GM23338 (cell line): ENCODE measurements around the gene SIL1. TPM values are rescaled to one million over a fixed set of nuclear protein-coding genes. Genes with fewer than 3 reads are reported as not detected.

Experiments
- ATAC-seq: fragments of 200-7000 bp; cut with Tn5 transposase; 3 replicates; pipeline ENCODE4 v1.9.1; 2020
- DNase-seq: peaks from one replicate; pipeline ENCODE4 v3.0.0-alpha.2; 2015; ENCODE audit warnings: low spot score
- H2AFZ ChIP-seq: fragments of 200-600 bp; sonication (generic); 2 replicates; pipeline ENCODE4 v1.8.0; 2016; ENCODE audit warnings: antibody characterized with exemption, mild to moderate bottlenecking, moderate library complexity
- H3F3A ChIP-seq: fragments of 200-600 bp; sonication (generic); replicated peaks from 2 replicates; pipeline ENCODE4 v1.8.0; 2017; ENCODE audit warnings: antibody characterized with exemption, mixed run types, low read depth
- H3K27ac ChIP-seq: fragments of 200-600 bp; sonication (generic); 2 replicates; pipeline ENCODE4 v1.6.1; 2016; ENCODE audit warnings: low read depth
- H3K27me3 ChIP-seq: fragments of 200-600 bp; sonication (generic); 2 replicates; pipeline ENCODE4 v1.8.0; 2016; ENCODE audit warnings: mild to moderate bottlenecking, mixed run types, moderate library complexity; ENCODE audit not compliant: insufficient read depth
- H3K36me3 ChIP-seq: fragments of 200-600 bp; sonication (generic); 2 replicates; pipeline ENCODE4 v1.8.0; 2016; ENCODE audit warnings: mild to moderate bottlenecking; ENCODE audit not compliant: insufficient read depth
- H3K4me1 ChIP-seq: fragments of 200-600 bp; sonication (generic); 2 replicates; pipeline ENCODE4 v1.8.0; 2016; ENCODE audit warnings: mild to moderate bottlenecking, moderate library complexity; ENCODE audit not compliant: insufficient read depth
- H3K4me2 ChIP-seq: fragments of 200-600 bp; sonication (generic); 2 replicates; pipeline ENCODE4 v1.7.1; 2017; ENCODE audit warnings: mixed run types
- H3K4me3 ChIP-seq: fragments of 200-600 bp; sonication (generic); 2 replicates; pipeline ENCODE4 v1.6.1; 2016; ENCODE audit warnings: mixed run types
- H3K79me2 ChIP-seq: fragments of 200-600 bp; sonication (generic); replicated peaks from 2 replicates; pipeline ENCODE4 v1.8.0; 2017; ENCODE audit warnings: mild to moderate bottlenecking; ENCODE audit not compliant: insufficient read depth
- H3K9me2 ChIP-seq: fragments of 200-600 bp; sonication (generic); 2 replicates; pipeline ENCODE4 v1.8.0; 2017; ENCODE audit not compliant: insufficient read depth
- H4K20me1 ChIP-seq: fragments of 200-600 bp; sonication (generic); replicated peaks from 2 replicates; pipeline ENCODE4 v1.8.0; 2017; ENCODE audit warnings: mild to moderate bottlenecking; ENCODE audit not compliant: insufficient read depth
- H3K27ac Mint-ChIP-seq: 2 replicates; pipeline ENCODE4 v1.8.0; 2020; ENCODE audit warnings: inconsistent platforms, mild to moderate bottlenecking, moderate library complexity, mixed read lengths
- H3K27me3 Mint-ChIP-seq: 3 replicates; pipeline ENCODE4 v1.8.0; 2022; ENCODE audit warnings: low read depth, mild to moderate bottlenecking, moderate library complexity, mixed read lengths, inconsistent platforms; ENCODE audit not compliant: insufficient read depth, poor library complexity
- H3K36me3 Mint-ChIP-seq: 3 replicates; pipeline ENCODE4 v1.8.0; 2021; ENCODE audit warnings: low read depth, mild to moderate bottlenecking, inconsistent platforms, moderate library complexity, mixed read lengths
- H3K4me1 Mint-ChIP-seq: 3 replicates; pipeline ENCODE4 v1.8.0; 2020; ENCODE audit warnings: mild to moderate bottlenecking, inconsistent platforms, mixed read lengths
- H3K4me3 Mint-ChIP-seq: 3 replicates; pipeline ENCODE4 v1.8.0; 2021; ENCODE audit warnings: moderate library complexity, mild to moderate bottlenecking, inconsistent platforms, mixed read lengths
- H3K9me3 Mint-ChIP-seq: 3 replicates; pipeline ENCODE4 v1.8.0; 2020; ENCODE audit warnings: moderate library complexity, mild to moderate bottlenecking, inconsistent platforms, mixed read lengths
- CREB1 ChIP-seq: fragments of 250-450 bp; sonication (Bioruptor Pico); IDR thresholded peaks from 2 replicates; pipeline ENCODE4 v1.5.0; 2020; ENCODE audit warnings: low read depth, mild to moderate bottlenecking, moderate library complexity
- EZH2 ChIP-seq: fragments of 200-600 bp; sonication (generic); IDR thresholded peaks from one replicate; pipeline ENCODE4 v1.8.0; 2017; ENCODE audit warnings: antibody characterized with exemption, mild to moderate bottlenecking, low read depth; ENCODE audit not compliant: unreplicated experiment
- EZH2phosphoT487 ChIP-seq: fragments of 200-600 bp; sonication (generic); IDR thresholded peaks from one replicate; pipeline ENCODE4 v1.8.1; 2018; ENCODE audit warnings: antibody characterized with exemption; ENCODE audit not compliant: unreplicated experiment
- JUNB ChIP-seq: IDR thresholded peaks from one replicate; pipeline ENCODE4 v1.6.1; 2016; ENCODE audit warnings: antibody characterized with exemption; ENCODE audit not compliant: unreplicated experiment
- NANOG ChIP-seq: IDR thresholded peaks from 2 replicates; pipeline ENCODE4 v1.6.1; 2016; ENCODE audit warnings: antibody characterized with exemption, borderline replicate concordance
- POLR2AphosphoS5 ChIP-seq: IDR thresholded peaks from 2 replicates; pipeline ENCODE4 v1.6.1; 2016; ENCODE audit warnings: antibody characterized with exemption, low read depth
- STAT1 ChIP-seq: IDR thresholded peaks from one replicate; pipeline ENCODE4 v1.6.1; 2016; ENCODE audit warnings: antibody characterized with exemption; ENCODE audit not compliant: unreplicated experiment
- ZNF114 ChIP-seq: fragments of 250-450 bp; sonication (Bioruptor Pico); IDR thresholded peaks from 2 replicates; pipeline ENCODE4 v1.5.0; 2020; ENCODE audit warnings: mild to moderate bottlenecking, moderate library complexity
- ZNF331 ChIP-seq: fragments of 250-450 bp; sonication (Bioruptor Pico); IDR thresholded peaks from 2 replicates; pipeline ENCODE4 v1.5.0; 2020; ENCODE audit warnings: low read depth, mild to moderate bottlenecking, moderate library complexity
- polyA plus RNA-seq: library from polyadenylated mRNA; unstranded; fragments of >200 nt; fragmentation: Nextera tagmentation; extraction: Ambion mirVana; gene quantifications from 2 replicates; pipeline ENCODE4 v1.2.1, GENCODE V29; 2016
- total RNA-seq: library from RNA; depleted of rRNA; stranded (reverse); fragments of >200 nt; shearing (Covaris generic); gene quantifications from 2 replicates; pipeline ENCODE4 v1.2.3, GENCODE V29; 2014
- TF ChIP-seq, protein P1 (sequence below): fragments of 250-450 bp; sonication (Bioruptor Pico); IDR thresholded peaks from 2 replicates; pipeline ENCODE4 v1.5.0; 2020; ENCODE audit warnings: mild to moderate bottlenecking, moderate library complexity
- TF ChIP-seq, protein P2 (sequence below): IDR thresholded peaks from one replicate; pipeline ENCODE4 v1.6.1; 2018; ENCODE audit warnings: antibody characterized with exemption; ENCODE audit not compliant: unreplicated experiment
- TF ChIP-seq, protein P3 (sequence below): IDR thresholded peaks from 2 replicates; pipeline ENCODE4 v1.6.1; 2016; ENCODE audit warnings: antibody characterized with exemption
- TF ChIP-seq, protein P4 (sequence below), 2 experiments: fragments of 200-600 bp in 1 of 2; sonication (generic) in 1 of 2; conservative IDR thresholded peaks; 2 replicates each; pipeline versions ENCODE4 v1.5.1 to v1.6.1; 2016 to 2017; ENCODE audit warnings: antibody characterized with exemption in 2 of 2, low read depth in 2 of 2, mild to moderate bottlenecking in 2 of 2, moderate library complexity in 1 of 2

SIL1 gene
- total and polyA plus RNA-seq, 2 experiments from 2014 or later: 5.5 to 5.9 TPM

DNA sequence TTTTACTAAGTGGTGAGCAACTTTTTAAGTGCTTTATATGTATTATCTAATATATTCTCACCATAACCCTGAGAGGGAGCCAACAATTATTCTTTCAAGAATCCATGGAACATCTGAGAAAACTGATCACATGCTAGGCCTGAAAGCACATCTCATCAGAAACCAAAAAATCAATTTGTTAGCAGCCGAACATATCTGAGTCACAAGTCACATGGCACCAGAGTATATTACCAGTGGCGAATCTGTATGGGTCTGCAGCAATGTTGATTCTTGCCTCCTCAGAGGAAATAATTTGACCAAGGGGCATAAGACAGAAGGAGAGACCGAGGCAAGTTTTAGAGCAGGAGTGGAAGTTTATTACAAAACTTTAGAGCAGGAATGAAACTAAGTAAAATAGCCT is 25.3 kb upstream of the SIL1 start:
- TF ChIP-seq ZNF331 (CRISPR knock-in tag) (no peak), ZNF114 (CRISPR knock-in tag) (no peak), CREB1 (CRISPR knock-in tag) (no peak), JUNB (no peak), STAT1 (no peak), NANOG (no peak), EZH2 (no peak), EZH2phosphoT487 (no peak), POLR2AphosphoS5 (no peak)
- TF ChIP-seq, protein P1, sequence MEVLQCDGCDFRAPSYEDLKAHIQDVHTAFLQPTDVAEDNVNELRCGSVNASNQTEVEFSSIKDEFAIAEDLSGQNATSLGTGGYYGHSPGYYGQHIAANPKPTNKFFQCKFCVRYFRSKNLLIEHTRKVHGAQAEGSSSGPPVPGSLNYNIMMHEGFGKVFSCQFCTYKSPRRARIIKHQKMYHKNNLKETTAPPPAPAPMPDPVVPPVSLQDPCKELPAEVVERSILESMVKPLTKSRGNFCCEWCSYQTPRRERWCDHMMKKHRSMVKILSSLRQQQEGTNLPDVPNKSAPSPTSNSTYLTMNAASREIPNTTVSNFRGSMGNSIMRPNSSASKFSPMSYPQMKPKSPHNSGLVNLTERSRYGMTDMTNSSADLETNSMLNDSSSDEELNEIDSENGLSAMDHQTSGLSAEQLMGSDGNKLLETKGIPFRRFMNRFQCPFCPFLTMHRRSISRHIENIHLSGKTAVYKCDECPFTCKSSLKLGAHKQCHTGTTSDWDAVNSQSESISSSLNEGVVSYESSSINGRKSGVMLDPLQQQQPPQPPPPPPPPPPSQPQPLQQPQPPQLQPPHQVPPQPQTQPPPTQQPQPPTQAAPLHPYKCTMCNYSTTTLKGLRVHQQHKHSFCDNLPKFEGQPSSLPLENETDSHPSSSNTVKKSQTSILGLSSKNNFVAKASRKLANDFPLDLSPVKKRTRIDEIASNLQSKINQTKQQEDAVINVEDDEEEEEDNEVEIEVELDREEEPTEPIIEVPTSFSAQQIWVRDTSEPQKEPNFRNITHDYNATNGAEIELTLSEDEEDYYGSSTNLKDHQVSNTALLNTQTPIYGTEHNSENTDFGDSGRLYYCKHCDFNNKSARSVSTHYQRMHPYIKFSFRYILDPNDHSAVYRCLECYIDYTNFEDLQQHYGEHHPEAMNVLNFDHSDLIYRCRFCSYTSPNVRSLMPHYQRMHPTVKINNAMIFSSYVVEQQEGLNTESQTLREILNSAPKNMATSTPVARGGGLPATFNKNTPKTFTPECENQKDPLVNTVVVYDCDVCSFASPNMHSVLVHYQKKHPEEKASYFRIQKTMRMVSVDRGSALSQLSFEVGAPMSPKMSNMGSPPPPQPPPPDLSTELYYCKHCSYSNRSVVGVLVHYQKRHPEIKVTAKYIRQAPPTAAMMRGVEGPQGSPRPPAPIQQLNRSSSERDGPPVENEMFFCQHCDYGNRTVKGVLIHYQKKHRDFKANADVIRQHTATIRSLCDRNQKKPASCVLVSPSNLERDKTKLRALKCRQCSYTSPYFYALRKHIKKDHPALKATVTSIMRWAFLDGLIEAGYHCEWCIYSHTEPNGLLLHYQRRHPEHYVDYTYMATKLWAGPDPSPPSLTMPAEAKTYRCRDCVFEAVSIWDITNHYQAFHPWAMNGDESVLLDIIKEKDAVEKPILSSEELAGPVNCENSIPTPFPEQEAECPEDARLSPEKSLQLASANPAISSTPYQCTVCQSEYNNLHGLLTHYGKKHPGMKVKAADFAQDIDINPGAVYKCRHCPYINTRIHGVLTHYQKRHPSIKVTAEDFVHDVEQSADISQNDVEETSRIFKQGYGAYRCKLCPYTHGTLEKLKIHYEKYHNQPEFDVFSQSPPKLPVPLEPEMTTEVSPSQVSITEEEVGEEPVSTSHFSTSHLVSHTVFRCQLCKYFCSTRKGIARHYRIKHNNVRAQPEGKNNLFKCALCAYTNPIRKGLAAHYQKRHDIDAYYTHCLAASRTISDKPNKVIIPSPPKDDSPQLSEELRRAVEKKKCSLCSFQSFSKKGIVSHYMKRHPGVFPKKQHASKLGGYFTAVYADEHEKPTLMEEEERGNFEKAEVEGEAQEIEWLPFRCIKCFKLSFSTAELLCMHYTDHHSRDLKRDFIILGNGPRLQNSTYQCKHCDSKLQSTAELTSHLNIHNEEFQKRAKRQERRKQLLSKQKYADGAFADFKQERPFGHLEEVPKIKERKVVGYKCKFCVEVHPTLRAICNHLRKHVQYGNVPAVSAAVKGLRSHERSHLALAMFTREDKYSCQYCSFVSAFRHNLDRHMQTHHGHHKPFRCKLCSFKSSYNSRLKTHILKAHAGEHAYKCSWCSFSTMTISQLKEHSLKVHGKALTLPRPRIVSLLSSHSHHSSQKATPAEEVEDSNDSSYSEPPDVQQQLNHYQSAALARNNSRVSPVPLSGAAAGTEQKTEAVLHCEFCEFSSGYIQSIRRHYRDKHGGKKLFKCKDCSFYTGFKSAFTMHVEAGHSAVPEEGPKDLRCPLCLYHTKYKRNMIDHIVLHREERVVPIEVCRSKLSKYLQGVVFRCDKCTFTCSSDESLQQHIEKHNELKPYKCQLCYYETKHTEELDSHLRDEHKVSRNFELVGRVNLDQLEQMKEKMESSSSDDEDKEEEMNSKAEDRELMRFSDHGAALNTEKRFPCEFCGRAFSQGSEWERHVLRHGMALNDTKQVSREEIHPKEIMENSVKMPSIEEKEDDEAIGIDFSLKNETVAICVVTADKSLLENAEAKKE (CRISPR knock-in tag): no peak
- TF ChIP-seq, protein P2, sequence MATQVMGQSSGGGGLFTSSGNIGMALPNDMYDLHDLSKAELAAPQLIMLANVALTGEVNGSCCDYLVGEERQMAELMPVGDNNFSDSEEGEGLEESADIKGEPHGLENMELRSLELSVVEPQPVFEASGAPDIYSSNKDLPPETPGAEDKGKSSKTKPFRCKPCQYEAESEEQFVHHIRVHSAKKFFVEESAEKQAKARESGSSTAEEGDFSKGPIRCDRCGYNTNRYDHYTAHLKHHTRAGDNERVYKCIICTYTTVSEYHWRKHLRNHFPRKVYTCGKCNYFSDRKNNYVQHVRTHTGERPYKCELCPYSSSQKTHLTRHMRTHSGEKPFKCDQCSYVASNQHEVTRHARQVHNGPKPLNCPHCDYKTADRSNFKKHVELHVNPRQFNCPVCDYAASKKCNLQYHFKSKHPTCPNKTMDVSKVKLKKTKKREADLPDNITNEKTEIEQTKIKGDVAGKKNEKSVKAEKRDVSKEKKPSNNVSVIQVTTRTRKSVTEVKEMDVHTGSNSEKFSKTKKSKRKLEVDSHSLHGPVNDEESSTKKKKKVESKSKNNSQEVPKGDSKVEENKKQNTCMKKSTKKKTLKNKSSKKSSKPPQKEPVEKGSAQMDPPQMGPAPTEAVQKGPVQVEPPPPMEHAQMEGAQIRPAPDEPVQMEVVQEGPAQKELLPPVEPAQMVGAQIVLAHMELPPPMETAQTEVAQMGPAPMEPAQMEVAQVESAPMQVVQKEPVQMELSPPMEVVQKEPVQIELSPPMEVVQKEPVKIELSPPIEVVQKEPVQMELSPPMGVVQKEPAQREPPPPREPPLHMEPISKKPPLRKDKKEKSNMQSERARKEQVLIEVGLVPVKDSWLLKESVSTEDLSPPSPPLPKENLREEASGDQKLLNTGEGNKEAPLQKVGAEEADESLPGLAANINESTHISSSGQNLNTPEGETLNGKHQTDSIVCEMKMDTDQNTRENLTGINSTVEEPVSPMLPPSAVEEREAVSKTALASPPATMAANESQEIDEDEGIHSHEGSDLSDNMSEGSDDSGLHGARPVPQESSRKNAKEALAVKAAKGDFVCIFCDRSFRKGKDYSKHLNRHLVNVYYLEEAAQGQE: no peak
- TF ChIP-seq, protein P3, sequence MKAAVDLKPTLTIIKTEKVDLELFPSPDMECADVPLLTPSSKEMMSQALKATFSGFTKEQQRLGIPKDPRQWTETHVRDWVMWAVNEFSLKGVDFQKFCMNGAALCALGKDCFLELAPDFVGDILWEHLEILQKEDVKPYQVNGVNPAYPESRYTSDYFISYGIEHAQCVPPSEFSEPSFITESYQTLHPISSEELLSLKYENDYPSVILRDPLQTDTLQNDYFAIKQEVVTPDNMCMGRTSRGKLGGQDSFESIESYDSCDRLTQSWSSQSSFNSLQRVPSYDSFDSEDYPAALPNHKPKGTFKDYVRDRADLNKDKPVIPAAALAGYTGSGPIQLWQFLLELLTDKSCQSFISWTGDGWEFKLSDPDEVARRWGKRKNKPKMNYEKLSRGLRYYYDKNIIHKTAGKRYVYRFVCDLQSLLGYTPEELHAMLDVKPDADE: no peak
- TF ChIP-seq, protein P4, sequence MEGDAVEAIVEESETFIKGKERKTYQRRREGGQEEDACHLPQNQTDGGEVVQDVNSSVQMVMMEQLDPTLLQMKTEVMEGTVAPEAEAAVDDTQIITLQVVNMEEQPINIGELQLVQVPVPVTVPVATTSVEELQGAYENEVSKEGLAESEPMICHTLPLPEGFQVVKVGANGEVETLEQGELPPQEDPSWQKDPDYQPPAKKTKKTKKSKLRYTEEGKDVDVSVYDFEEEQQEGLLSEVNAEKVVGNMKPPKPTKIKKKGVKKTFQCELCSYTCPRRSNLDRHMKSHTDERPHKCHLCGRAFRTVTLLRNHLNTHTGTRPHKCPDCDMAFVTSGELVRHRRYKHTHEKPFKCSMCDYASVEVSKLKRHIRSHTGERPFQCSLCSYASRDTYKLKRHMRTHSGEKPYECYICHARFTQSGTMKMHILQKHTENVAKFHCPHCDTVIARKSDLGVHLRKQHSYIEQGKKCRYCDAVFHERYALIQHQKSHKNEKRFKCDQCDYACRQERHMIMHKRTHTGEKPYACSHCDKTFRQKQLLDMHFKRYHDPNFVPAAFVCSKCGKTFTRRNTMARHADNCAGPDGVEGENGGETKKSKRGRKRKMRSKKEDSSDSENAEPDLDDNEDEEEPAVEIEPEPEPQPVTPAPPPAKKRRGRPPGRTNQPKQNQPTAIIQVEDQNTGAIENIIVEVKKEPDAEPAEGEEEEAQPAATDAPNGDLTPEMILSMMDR (conservative IDR thresholded peaks at IDR 0.05; ENCODE audit: low read depth in 2 of 2): no peak
- H3K4me1 Mint-ChIP-seq: peaks cover 6% of the 10 kb centered on the region
- no peak overlapping the region for H3K4me2 ChIP-seq
- H3K4me3 ChIP-seq: no peak overlapping the region
- H3K27me3 ChIP-seq: no peaks in the 10 kb centered on the region
- peaks cover 3% of the 10 kb centered on the region; the same call in 1 of the 3 replicates for H3K36me3 Mint-ChIP-seq
- no peaks in the 10 kb centered on the region for H3F3A ChIP-seq
- H3K79me2 ChIP-seq: no peaks in the 10 kb centered on the region
- no peak overlapping the region for H3K4me3 Mint-ChIP-seq
- no peaks in the 10 kb centered on the region for H3K27me3 Mint-ChIP-seq
- ATAC-seq (no peak), DNase-seq (no peak)
- H4K20me1 ChIP-seq: no peaks in the 10 kb centered on the region
- H3K9me2 ChIP-seq: no peaks in the 10 kb centered on the region
- no peak overlapping the region for H3K27ac Mint-ChIP-seq
- no peak overlapping the region for H3K27ac ChIP-seq
- H3K36me3 ChIP-seq: no peaks in the 10 kb centered on the region
- no peak overlapping the region for H2AFZ ChIP-seq
- H3K4me1 ChIP-seq: 0 out of 2 replicates have a peak, but pooled peaks cover 4% of the 10 kb centered on the region
- H3K9me3 Mint-ChIP-seq: no peaks in the 10 kb centered on the region; the same call in 2 of the 3 replicates
